Liver (tissue), 9 donors: Measurements from ENCODE around the gene GRAMD2A. TPM values are rescaled to one million over a fixed set of nuclear protein-coding genes. Genes with fewer than 3 reads are reported as not detected.

ENCODE experiments used
- DNase-seq: peaks from one replicate; pipeline ENCODE4 v3.0.0-alpha.2; 2017; ENCODE audit warnings: low spot score
- H3K27ac ChIP-seq, 2 donors: one replicate each; pipeline ENCODE4 v1.7.0; 2013; ENCODE audit warnings: inconsistent platforms in 2 of 2, low read length in 2 of 2, control low read depth in 1 of 2, low read depth in 1 of 2, mild to moderate bottlenecking in 1 of 2
- H3K27me3 ChIP-seq, 4 donors: one replicate each; pipeline versions ENCODE4 v1.6.1 to v1.7.0; 2013; ENCODE audit warnings: low read length in 3 of 4, inconsistent platforms in 1 of 4, mild to moderate bottlenecking in 1 of 4, moderate library complexity in 1 of 4; ENCODE audit not compliant: control insufficient read depth in 4 of 4, insufficient read depth in 4 of 4
- H3K36me3 ChIP-seq, 4 donors: one replicate each; pipeline versions ENCODE4 v1.6.1 to v1.7.0; 2013; ENCODE audit warnings: low read length in 3 of 4, mild to moderate bottlenecking in 3 of 4, low read depth in 1 of 4, moderate library complexity in 1 of 4; ENCODE audit not compliant: control insufficient read depth in 4 of 4, insufficient read depth in 3 of 4
- H3K4me1 ChIP-seq, 4 donors: one replicate each; pipeline versions ENCODE4 v1.6.1 to v1.7.0; 2013; ENCODE audit warnings: low read length in 3 of 4, mild to moderate bottlenecking in 3 of 4, moderate library complexity in 1 of 4; ENCODE audit not compliant: control insufficient read depth in 4 of 4, insufficient read depth in 4 of 4
- H3K4me3 ChIP-seq, 3 donors: one replicate each; pipeline versions ENCODE4 v1.6.1 to v1.7.0; 2013; ENCODE audit warnings: low read length in 3 of 3, control low read depth in 1 of 3, low read depth in 1 of 3, mild to moderate bottlenecking in 1 of 3
- H3K9ac ChIP-seq, 2 donors: one replicate each; pipeline ENCODE4 v1.7.0; 2013; ENCODE audit warnings: low read length in 2 of 2, mild to moderate bottlenecking in 2 of 2, moderate library complexity in 2 of 2, control low read depth in 1 of 2, low read depth in 1 of 2
- H3K9me3 ChIP-seq, 4 donors: one replicate each; pipeline versions ENCODE4 v1.6.1 to v1.7.0; 2013; ENCODE audit warnings: low read length in 3 of 4; ENCODE audit not compliant: control insufficient read depth in 4 of 4
- ATF3 ChIP-seq: IDR thresholded peaks from 2 replicates; pipeline ENCODE4 v1.6.1; 2016; ENCODE audit warnings: antibody characterized with exemption
- CTCF ChIP-seq: fragments of 150-350 bp; IDR thresholded peaks from 2 replicates; pipeline ENCODE4 v1.5.1; 2017; ENCODE audit warnings: improper control_type of control experiment, low read depth, low read length; ENCODE audit not compliant: missing input control
- EGR1 ChIP-seq, 2 donors: IDR thresholded peaks; 2 replicates each; pipeline ENCODE4 v1.6.1; 2016 to 2018; ENCODE audit warnings: antibody characterized with exemption in 2 of 2, low read depth in 2 of 2
- FOXA1 ChIP-seq: IDR thresholded peaks from 2 replicates; pipeline ENCODE4 v1.6.1; 2016; ENCODE audit warnings: antibody characterized with exemption
- FOXA2 ChIP-seq: IDR thresholded peaks from 2 replicates; pipeline ENCODE4 v1.6.1; 2016; ENCODE audit warnings: antibody characterized with exemption
- GABPA ChIP-seq, 2 donors: IDR thresholded peaks in 1 of 2; conservative IDR thresholded peaks in 1 of 2; 2 replicates each; pipeline ENCODE4 v1.6.1; 2016; ENCODE audit warnings: antibody characterized with exemption in 2 of 2, mild to moderate bottlenecking in 1 of 2, moderate library complexity in 1 of 2
- HNF4A ChIP-seq, 2 donors: conservative IDR thresholded peaks; 2 replicates each; pipeline ENCODE4 v1.6.1; 2016; ENCODE audit warnings: antibody characterized with exemption in 2 of 2, mild to moderate bottlenecking in 2 of 2
- HNF4G ChIP-seq: IDR thresholded peaks from 2 replicates; pipeline ENCODE4 v1.6.1; 2016; ENCODE audit warnings: antibody characterized with exemption
- JUND ChIP-seq, 2 donors: IDR thresholded peaks; 2 replicates each; pipeline ENCODE4 v1.6.1; 2016; ENCODE audit warnings: antibody characterized with exemption in 2 of 2
- MAX ChIP-seq: IDR thresholded peaks from 2 replicates; pipeline ENCODE4 v1.6.1; 2016; ENCODE audit warnings: antibody characterized with exemption
- NR2F2 ChIP-seq: IDR thresholded peaks from 2 replicates; pipeline ENCODE4 v1.6.1; 2016; ENCODE audit warnings: antibody characterized with exemption
- RAD21 ChIP-seq, 2 donors: IDR thresholded peaks; 2 replicates each; pipeline ENCODE4 v1.6.1; 2016; ENCODE audit warnings: antibody characterized with exemption in 2 of 2, mild to moderate bottlenecking in 2 of 2
- REST ChIP-seq: IDR thresholded peaks from 2 replicates; pipeline ENCODE4 v1.6.1; 2016; ENCODE audit warnings: antibody characterized with exemption, mild to moderate bottlenecking
- RXRA ChIP-seq, 2 donors: IDR thresholded peaks; 2 replicates each; pipeline ENCODE4 v1.6.1; 2017 to 2018; ENCODE audit warnings: antibody characterized with exemption in 2 of 2, mild to moderate bottlenecking in 1 of 2
- SP1 ChIP-seq: IDR thresholded peaks from 2 replicates; pipeline ENCODE4 v1.6.1; 2018; ENCODE audit warnings: antibody characterized with exemption, mild to moderate bottlenecking
- TAF1 ChIP-seq: conservative IDR thresholded peaks from 2 replicates; pipeline ENCODE4 v1.6.1; 2016; ENCODE audit warnings: antibody characterized with exemption, mild to moderate bottlenecking
- YY1 ChIP-seq: IDR thresholded peaks from 2 replicates; pipeline ENCODE4 v1.6.1; 2016; ENCODE audit warnings: antibody characterized with exemption, mild to moderate bottlenecking
- ZBTB33 ChIP-seq: IDR thresholded peaks from 2 replicates; pipeline ENCODE4 v1.6.1; 2016; ENCODE audit warnings: antibody characterized with exemption
- WGBS: extraction: QIAGEN DNeasy Blood & Tissue Kit; methylation state at CpG from one replicate; pipeline ENCODE4 v1.1.7; 2013; 5-methylcytosine and 5-hydroxymethylcytosine counted together
- polyA plus RNA-seq, 2 donors: library from polyadenylated mRNA; stranded (reverse) in 1 of 2; unstranded in 1 of 2; fragments of 200-250 nt in 1 of 2; fragments of >200 nt in 1 of 2; fragmentation: Nextera tagmentation in 1 of 2; extraction: Ambion mirVana in 1 of 2; gene quantifications; one replicate each; pipeline versions ENCODE4 v1.2.1 to v1.2.3, GENCODE V29; 2013 to 2015
- total RNA-seq, 2 donors: library from RNA; depleted of rRNA; stranded (reverse); fragments of >200 nt; gene quantifications; one replicate each; pipeline ENCODE4 v1.2.3, GENCODE V29; 2014
- donor health status: healthy.
- donor health status: healthy.
- donor health status: healthy.
- donor health status: healthy.
- donor health status: healthy.

Gene GRAMD2A
- total and polyA plus RNA-seq, 4 donors: not detected

- 76% methylated on average over 4 of the region's 4 CpGs for WGBS
- peak overlapping the region in 1 of 2 donors; percentile 28 for H3K27ac ChIP-seq
- TF ChIP-seq EGR1 (IDR thresholded peaks at IDR 0.05; ENCODE audit: low read depth in 2 of 2): no peak
- no peak for TF ChIP-seq NR2F2
- TF ChIP-seq SP1: no peak
- TF ChIP-seq MAX: no peak
- no peak for TF ChIP-seq RAD21 (IDR thresholded peaks at IDR 0.05)
- no peak for TF ChIP-seq JUND (IDR thresholded peaks at IDR 0.05)
- TF ChIP-seq TAF1: no peak
- no peak for TF ChIP-seq FOXA1
- no peak for TF ChIP-seq FOXA2
- TF ChIP-seq YY1: no peak
- no peak for TF ChIP-seq ATF3
- no peak for TF ChIP-seq ZBTB33
- TF ChIP-seq HNF4G: no peak
- no peak for TF ChIP-seq REST
- TF ChIP-seq RXRA (IDR thresholded peaks at IDR 0.05): no peak
- no peak for TF ChIP-seq HNF4A (conservative IDR thresholded peaks at IDR 0.05)
- no peak for TF ChIP-seq GABPA (IDR thresholded peaks at IDR 0.05 in 1 of 2, conservative IDR thresholded peaks at IDR 0.05 in 1 of 2)
- TF ChIP-seq CTCF: no peak
- H3K9me3 ChIP-seq: no peaks in the 10 kb centered on the region
- no peak for DNase-seq
- no peaks in the 10 kb centered on the region for H3K36me3 ChIP-seq
- no peak overlapping the region for H3K9ac ChIP-seq
- H3K27me3 ChIP-seq: no peaks in the 10 kb centered on the region
- H3K4me1 ChIP-seq: peaks cover 4 to 20% (median 14%) of the 10 kb centered on the region in 4 donors
- no peak overlapping the region for H3K4me3 ChIP-seq
Measured at GRCh38 chr15:72227720-72228119, 30.1 kb upstream of the GRAMD2A start.
